Mesenchymal stem cell (in vitro differentiated cells and primary cell): ENCODE data around the gene RPS28.
"Not testable (repeated sequence)": the region's sequence is repeated elsewhere in the genome, so short reads cannot be mapped to it uniquely, and the experiment has no call there.

Source experiments
- DNase-seq: peaks from one replicate; pipeline ENCODE4 v3.0.0-alpha.2; 2013
- H2AFZ ChIP-seq: one replicate; pipeline ENCODE4 v1.6.1; 2013; ENCODE audit warnings: low read depth, mild to moderate bottlenecking, control low read depth, inconsistent platforms, low read length, moderate library complexity
- H2AK5ac ChIP-seq: 2 replicates; pipeline ENCODE4 v1.6.1; 2013; ENCODE audit warnings: low read length, moderate library complexity, mild to moderate bottlenecking, inconsistent platforms; ENCODE audit not compliant: severe bottlenecking
- H2BK120ac ChIP-seq: one replicate; pipeline ENCODE4 v1.6.1; 2013; ENCODE audit warnings: low read depth, mild to moderate bottlenecking, inconsistent platforms, low read length, moderate library complexity
- H2BK12ac ChIP-seq, 2 experiments: one replicate each; pipeline ENCODE4 v1.6.1; 2013; ENCODE audit warnings: inconsistent platforms in 2 of 2, low read length in 2 of 2, mild to moderate bottlenecking in 2 of 2, moderate library complexity in 2 of 2, control low read depth in 1 of 2
- H2BK15ac ChIP-seq: one replicate; pipeline ENCODE4 v1.6.1; 2013; ENCODE audit warnings: mild to moderate bottlenecking, low read depth, inconsistent platforms; ENCODE audit not compliant: poor library complexity, severe bottlenecking
- H2BK5ac ChIP-seq: 2 replicates; pipeline ENCODE4 v1.6.1; 2013; ENCODE audit warnings: low read depth, mild to moderate bottlenecking, low read length, control low read depth, inconsistent platforms; ENCODE audit not compliant: poor library complexity, severe bottlenecking
- H3K14ac ChIP-seq, 2 experiments: one replicate each; pipeline ENCODE4 v1.6.1; 2013; ENCODE audit warnings: inconsistent platforms in 2 of 2, low read length in 2 of 2, control low read depth in 1 of 2, mild to moderate bottlenecking in 1 of 2, moderate library complexity in 1 of 2
- H3K18ac ChIP-seq, 2 experiments: one replicate each; pipeline ENCODE4 v1.6.1; 2013; ENCODE audit warnings: inconsistent platforms in 2 of 2, low read length in 2 of 2, control low read depth in 1 of 2, low read depth in 1 of 2, mild to moderate bottlenecking in 1 of 2
- H3K23ac ChIP-seq, 2 experiments: one replicate each; pipeline ENCODE4 v1.6.1; 2013; ENCODE audit warnings: inconsistent platforms in 2 of 2, low read length in 2 of 2, mild to moderate bottlenecking in 2 of 2, moderate library complexity in 2 of 2, control low read depth in 1 of 2
- H3K27ac ChIP-seq: 2 replicates; pipeline ENCODE4 v1.5.1; 2013; ENCODE audit warnings: mild to moderate bottlenecking, moderate library complexity, low read length, control low read depth, inconsistent platforms; ENCODE audit not compliant: poor library complexity, severe bottlenecking
- H3K27me3 ChIP-seq, 2 experiments: 2 replicates each; pipeline versions ENCODE4 v1.6.1 to v1.7.0; 2013; ENCODE audit warnings: low read length in 2 of 2, mild to moderate bottlenecking in 2 of 2, moderate library complexity in 2 of 2, control low read depth in 1 of 2, inconsistent platforms in 1 of 2; ENCODE audit not compliant: control insufficient read depth in 1 of 2, insufficient read depth in 1 of 2
- H3K36me3 ChIP-seq, 2 experiments: 2 replicates each; pipeline versions ENCODE4 v1.6.1 to v1.7.0; 2013; ENCODE audit warnings: low read length in 2 of 2, control low read depth in 1 of 2, inconsistent platforms in 1 of 2, low read depth in 1 of 2, mild to moderate bottlenecking in 1 of 2; ENCODE audit not compliant: insufficient read depth in 2 of 2, control insufficient read depth in 1 of 2
- H3K4ac ChIP-seq, 2 experiments: one replicate each; pipeline ENCODE4 v1.6.1; 2013; ENCODE audit warnings: inconsistent platforms in 2 of 2, low read length in 2 of 2, mild to moderate bottlenecking in 2 of 2, moderate library complexity in 2 of 2, control low read depth in 1 of 2, low read depth in 1 of 2
- H3K4me1 ChIP-seq: 2 replicates; pipeline ENCODE4 v1.6.1; 2013; ENCODE audit warnings: low read depth, low read length, control low read depth; ENCODE audit not compliant: control insufficient read depth, insufficient read depth
- H3K4me2 ChIP-seq: 2 replicates; pipeline ENCODE4 v1.6.1; 2013; ENCODE audit warnings: low read length, mild to moderate bottlenecking, inconsistent platforms; ENCODE audit not compliant: poor library complexity, severe bottlenecking
- H3K4me3 ChIP-seq, 2 experiments: 2 replicates each; pipeline versions ENCODE4 v1.5.1 to v1.7.0; 2013; ENCODE audit warnings: low read length in 2 of 2, mild to moderate bottlenecking in 2 of 2, control low read depth in 1 of 2, low read depth in 1 of 2; ENCODE audit not compliant: insufficient read depth in 1 of 2
- H3K79me1 ChIP-seq: replicated peaks from 2 replicates; pipeline ENCODE4 v1.6.1; 2013; ENCODE audit warnings: mild to moderate bottlenecking, control low read depth, low read length, inconsistent platforms; ENCODE audit not compliant: poor library complexity, severe bottlenecking
- H3K9ac ChIP-seq: 2 replicates; pipeline ENCODE4 v1.7.0; 2013; ENCODE audit warnings: mild to moderate bottlenecking, low read length, moderate library complexity
- H3K9me3 ChIP-seq: 2 replicates; pipeline ENCODE4 v1.7.0; 2013; ENCODE audit warnings: mild to moderate bottlenecking, low read length; ENCODE audit not compliant: control insufficient read depth
- H4K8ac ChIP-seq: one replicate; pipeline ENCODE4 v1.6.1; 2013; ENCODE audit warnings: inconsistent platforms, mild to moderate bottlenecking, low read length, moderate library complexity
- H4K91ac ChIP-seq: one replicate; pipeline ENCODE4 v1.6.1; 2013; ENCODE audit warnings: mild to moderate bottlenecking, low read length, inconsistent platforms
- WGBS: methylation state at CpG from one replicate; pipeline ENCODE4 v1.1.7; 2013; ENCODE audit warnings: mixed read lengths; 5-methylcytosine and 5-hydroxymethylcytosine counted together

RPS28 gene

GRCh38 chr19:8343483-8343844 is 22.2 kb downstream of the RPS28 start:
- DNase-seq: no peak
- Histone ChIP-seq H2BK5ac (no peak overlapping the region), H3K79me1 (no peaks in the 10 kb centered on the region), H2BK120ac (no peak overlapping the region), H3K36me3 (no peaks in the 10 kb centered on the region), H3K27me3 (peaks cover 21 to 45% of the 10 kb centered on the region in 2 experiments), H4K8ac (no peak overlapping the region), H2AK5ac (no peak overlapping the region), H3K4me3 (peak overlapping the region in 1 of 2 experiments; percentile 66), H2BK12ac (no peak overlapping the region), H3K14ac (no peak overlapping the region), H3K27ac (no peak overlapping the region), H2AFZ (peak overlapping the region; percentile 39), H2BK15ac (no peak overlapping the region), H3K18ac (peak overlapping the region in 1 of 2 experiments; percentile 5), H3K4ac (no peak overlapping the region), H3K4me1 (peaks cover 18% of the 10 kb centered on the region), H3K23ac (no peak overlapping the region), H3K9me3 (no peaks in the 10 kb centered on the region), H3K9ac (no peak overlapping the region), H4K91ac (peak overlapping the region; percentile 12), H3K4me2 (peak overlapping the region; percentile 71)
- 55% methylated on average over 10 of the region's 11 CpGs for WGBS

GRCh38 chr19:8349629-8350372 is 28.5 kb downstream of the RPS28 start:
- not testable (repeated sequence) for H3K27me3 ChIP-seq, H4K91ac ChIP-seq, DNase-seq, H3K4me2 ChIP-seq, H3K27ac ChIP-seq, H3K4me3 ChIP-seq, H2BK12ac ChIP-seq, H3K18ac ChIP-seq, H2AFZ ChIP-seq, H2BK120ac ChIP-seq, H3K23ac ChIP-seq, H3K9me3 ChIP-seq, H3K36me3 ChIP-seq, H4K8ac ChIP-seq, H2AK5ac ChIP-seq, H3K4ac ChIP-seq, H3K4me1 ChIP-seq, H2BK15ac ChIP-seq, H3K14ac ChIP-seq, H2BK5ac ChIP-seq, H3K9ac ChIP-seq, H3K79me1 ChIP-seq
- 81% methylated on average over 5 of the region's 8 CpGs for WGBS

GRCh38 chr19:8352134-8352827 is 31.0 kb downstream of the RPS28 start:
- peak overlapping the region; percentile 69 for H3K9ac ChIP-seq
- H2AFZ ChIP-seq: peak overlapping the region; percentile 39
- no peak overlapping the region for H4K91ac ChIP-seq
- no peaks in the 10 kb centered on the region for H3K36me3 ChIP-seq
- no peaks in the 10 kb centered on the region for H3K79me1 ChIP-seq
- no peak overlapping the region for H2BK5ac ChIP-seq
- no peaks in the 10 kb centered on the region for H3K9me3 ChIP-seq
- H2AK5ac ChIP-seq: no peak overlapping the region
- DNase-seq: peak; percentile 65
- WGBS: 35% methylated on average over 5 of the region's 10 CpGs
- H3K4me1 ChIP-seq: peaks cover 14% of the 10 kb centered on the region
- H3K4me3 ChIP-seq: peak overlapping the region in 1 of 2 experiments; percentile 64
- H3K4me2 ChIP-seq: peak overlapping the region; percentile 41
- H3K27ac ChIP-seq: no peak overlapping the region
- H3K23ac ChIP-seq: no peak overlapping the region
- no peak overlapping the region for H3K18ac ChIP-seq
- no peak overlapping the region for H2BK12ac ChIP-seq
- H3K4ac ChIP-seq: no peak overlapping the region
- no peak overlapping the region for H3K14ac ChIP-seq
- H4K8ac ChIP-seq: no peak overlapping the region
- H2BK120ac ChIP-seq: peak overlapping the region; percentile 42
- H3K27me3 ChIP-seq: no peaks in the 10 kb centered on the region
- no peak overlapping the region for H2BK15ac ChIP-seq

GRCh38 chr19:8352845-8353244 is 31.5 kb downstream of the RPS28 start:
- not testable (repeated sequence) for H3K23ac ChIP-seq, H4K91ac ChIP-seq, H2BK5ac ChIP-seq, H2AK5ac ChIP-seq, H3K4me3 ChIP-seq, H3K79me1 ChIP-seq, H2BK12ac ChIP-seq, H3K4ac ChIP-seq, H3K14ac ChIP-seq, H3K36me3 ChIP-seq, H3K27ac ChIP-seq, DNase-seq, H2BK120ac ChIP-seq, H2AFZ ChIP-seq, H3K27me3 ChIP-seq, H3K9me3 ChIP-seq, H2BK15ac ChIP-seq, H3K18ac ChIP-seq, H4K8ac ChIP-seq
- Histone ChIP-seq H3K4me1 (peaks cover 13% of the 10 kb centered on the region), H3K9ac (peak overlapping the region; percentile 69), H3K4me2 (peak overlapping the region; percentile 41)
- WGBS: 69% methylated on average over 5 of the region's 5 CpGs
